ENCODE measurements around the gene NTN5. TPM values are rescaled to one million over a fixed set of nuclear protein-coding genes. Genes with fewer than 3 reads are reported as not detected.

Gene NTN5
- total and polyA plus RNA-seq, 10 of the 15 experiments (the other 5 are each of a cell fraction or from before 2014, with no cell fraction given): 0.07 to 0.22 TPM; not detected in 8

- Histone ChIP-seq H2AFZ (ENCODE audit: control insufficient read depth, low read depth, low read length) (no peak overlapping the region), H3K4me1 (ENCODE audit: control insufficient read depth, insufficient read depth, low read length) (peaks cover 8% of the 10 kb centered on the region; the same call in 1 of the 2 replicates), H3K27ac (ENCODE audit: control insufficient read depth, insufficient read depth) (no peak overlapping the region), H3K4me3 (no peak overlapping the region), H3K9me3 (replicated peaks; ENCODE audit: control insufficient read depth, insufficient read depth, low read length) (no peaks in the 10 kb centered on the region), H3K27me3 (replicated peaks in 1 of 2; ENCODE audit: control insufficient read depth in 2 of 2, insufficient read depth in 2 of 2, low read length in 1 of 2) (no peaks in the 10 kb centered on the region), H3K79me2 (ENCODE audit: control insufficient read depth, insufficient read depth, low read length) (peaks cover 26% of the 10 kb centered on the region), H3K9ac (ENCODE audit: control insufficient read depth, insufficient read depth, low read length) (no peak overlapping the region), H4K20me1 (ENCODE audit: control insufficient read depth, insufficient read depth) (peaks cover 15% of the 10 kb centered on the region), H3K36me3 (ENCODE audit: control insufficient read depth in 2 of 2, insufficient read depth in 2 of 2, low read length in 1 of 2) (peaks cover 25 to 32% of the 10 kb centered on the region in 2 experiments), H3K4me2 (ENCODE audit: control insufficient read depth, insufficient read depth) (no peak overlapping the region)
- intact Hi-C loops (cut with micrococcal nuclease; ENCODE audit: unreplicated experiment) (no loop called here), in situ Hi-C loops (cut with MboI) (no loop called here)
- WGBS (ENCODE audit: insufficient coverage, insufficient replicate concordance, low lambda C conversion rate, missing lambda C conversion rate): 80% methylated on average over 39 of the region's 39 CpGs
- TF ChIP-seq MAX (IDR thresholded peaks at IDR 0.05; ENCODE audit: low read depth, low read length) (no peak), MEF2B (IDR thresholded peaks at IDR 0.05; ENCODE audit: partially characterized antibody, poor library complexity, severe bottlenecking) (no peak), SMARCA5 (IDR thresholded peaks at IDR 0.05) (no peak), SIN3A (IDR thresholded peaks at IDR 0.05; ENCODE audit: low read depth, low read length) (no peak), STAT3 (IDR thresholded peaks at IDR 0.05; ENCODE audit: low read depth, low read length) (no peak), SMAD5 (IDR thresholded peaks at IDR 0.05; ENCODE audit: low read depth) (no peak), NBN (IDR thresholded peaks at IDR 0.05) (no peak), FOS (IDR thresholded peaks at IDR 0.05; ENCODE audit: borderline replicate concordance, extremely low read depth, insufficient read length) (no peak)
- ChIA-PET POLR2A (no interaction called here), SMC1A (ENCODE audit: uncharacterized antibody, unreplicated experiment) (no interaction called here), CTCF (no interaction called here), RAD21 (ENCODE audit: unreplicated experiment) (no interaction called here)
- ATAC-seq: peak; percentile 1; the same call in 1 of the 3 replicates
- no TSS peak for BruUV-seq (replicated peaks)
- no peak for DNase-seq (ENCODE audit: low read depth, low spot score)
- FAIRE-seq: no peak
Measured at GRCh38 chr19:48613024-48613851, 59.6 kb downstream of the NTN5 start.

Measured in GM12878 (cell line).